GM12873 (cell line): Measurements from ENCODE around the gene TMEM150A.

Experiments used
- CTCF ChIP-seq: IDR thresholded peaks from 2 replicates; pipeline ENCODE4 v1.5.1; 2012; ENCODE audit warnings: low read depth, mild to moderate bottlenecking, moderate library complexity, low read length, control low read depth; ENCODE audit not compliant: insufficient read depth; ENCODE audit errors: missing control alignments

Gene TMEM150A

DNA sequence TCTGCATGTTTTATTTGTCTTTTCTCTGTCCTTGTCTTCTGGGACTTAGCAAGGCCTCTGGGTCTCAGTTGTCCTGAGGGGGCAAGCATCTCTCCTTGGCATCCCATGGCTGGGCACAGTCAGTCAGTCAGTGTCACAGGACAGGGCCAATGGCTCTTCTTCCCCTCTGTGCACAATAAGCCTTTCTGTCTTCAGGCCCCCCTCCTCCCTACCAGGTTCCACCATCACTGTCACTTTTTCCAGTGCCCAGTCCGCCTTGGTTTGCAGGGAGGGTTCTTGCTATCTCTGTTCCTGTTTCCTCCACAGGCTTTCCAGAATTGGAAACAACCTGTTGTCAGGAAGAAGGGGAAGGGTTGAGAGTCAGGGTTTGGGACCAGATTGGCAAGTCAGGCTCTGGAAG, 20.0 kb downstream of the TMEM150A start:
- no peak for TF ChIP-seq CTCF

DNA sequence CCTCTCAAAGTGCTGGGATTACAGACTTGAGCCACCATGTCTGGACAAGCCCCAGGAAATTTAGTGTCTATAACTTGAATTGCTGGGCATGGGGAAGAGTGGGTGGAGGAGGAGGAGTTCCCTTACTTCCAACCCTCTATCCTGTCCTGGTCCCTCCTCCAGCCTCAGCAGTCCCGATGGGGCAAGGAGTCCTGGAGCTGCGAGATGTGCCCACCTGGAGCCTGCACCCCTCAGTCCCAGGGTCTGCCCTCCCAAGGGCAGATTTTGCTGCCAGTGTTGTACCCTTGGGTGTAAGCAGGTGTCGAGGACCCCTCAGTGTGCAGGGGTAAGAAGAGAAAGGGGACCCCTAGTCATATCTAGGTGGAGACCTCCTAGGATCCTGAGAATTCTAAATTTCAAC, 22.3 kb downstream of the TMEM150A start:
- TF ChIP-seq CTCF: no peak

DNA sequence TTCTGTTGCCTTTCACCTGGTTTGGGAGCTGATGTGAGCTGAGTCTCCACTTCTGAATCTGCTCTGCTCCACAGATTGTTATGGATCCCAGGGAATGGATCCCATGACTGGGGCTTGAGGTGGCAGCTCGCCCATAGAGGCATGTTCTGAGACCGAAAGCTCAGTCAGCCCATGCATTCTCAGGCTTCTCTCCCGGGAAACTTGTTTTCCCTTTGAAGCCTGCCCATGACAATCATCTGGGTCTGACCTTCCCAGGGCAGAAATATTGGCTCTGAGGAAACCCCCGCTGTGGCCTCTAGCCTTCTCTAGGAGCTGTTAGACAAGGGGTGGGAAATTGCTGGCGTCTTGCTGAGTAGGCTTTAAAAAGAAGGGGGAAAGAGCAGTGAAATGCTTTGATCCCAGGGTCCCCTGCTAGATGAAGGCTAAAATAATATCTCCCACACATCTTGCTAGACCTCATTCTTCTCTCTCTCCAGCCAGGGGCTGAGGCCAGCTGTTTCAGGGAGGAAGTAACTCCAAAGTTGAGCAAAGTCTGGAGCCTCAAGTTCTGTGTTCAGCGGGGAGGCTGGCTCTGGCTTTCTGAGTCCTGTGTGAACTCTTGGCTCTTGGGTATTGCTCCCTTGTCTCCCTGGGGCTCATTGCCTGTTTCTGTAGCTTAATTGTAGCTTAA, 23.1 kb downstream of the TMEM150A start:
- no peak for TF ChIP-seq CTCF

- TF ChIP-seq CTCF: no peak
These were observed 24.0 kb downstream of the TMEM150A start for GRCh38 chr2:85578243-85579180.

GRCh38 chr2:85577386-85578242, 24.9 kb downstream of the TMEM150A start, which contains the start of gene VAMP8:
Gene VAMP8, plus strand, starts transcription at chr2:85577586. Its CDS starts 61 bp downstream, at chr2:85577647.
- TF ChIP-seq CTCF: no peak

DNA sequence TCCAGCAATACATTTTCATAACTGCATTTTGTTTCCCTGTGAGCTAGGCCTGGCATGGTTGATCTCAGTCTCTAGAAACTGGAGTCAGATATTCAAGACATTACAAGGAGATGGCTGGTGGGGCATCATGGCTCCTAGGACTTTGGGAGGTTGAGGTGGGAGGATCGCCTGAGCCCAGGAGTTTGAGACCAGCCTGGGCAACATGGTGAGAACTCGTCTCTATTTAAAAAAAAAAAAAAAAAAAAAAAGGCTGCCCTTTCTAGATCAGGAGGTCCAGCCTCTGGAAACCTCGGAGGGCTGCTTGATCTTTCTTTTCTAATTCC, 25.5 kb downstream of the TMEM150A start:
- no peak for TF ChIP-seq CTCF
